ENCODE results near the gene PTCD2. TPM values are rescaled to one million over a fixed set of nuclear protein-coding genes. Genes with fewer than 3 reads are reported as not detected.

PTCD2 gene
- total and polyA plus RNA-seq, 2 of the 8 experiments (the other 6 are each of a cell fraction or from before 2014, with no cell fraction given): 7.3 to 15.4 TPM

- TF ChIP-seq SIN3A (conservative IDR thresholded peaks at IDR 0.05 in 1 of 2, IDR thresholded peaks at IDR 0.05 in 1 of 2; ENCODE audit: low read depth in 1 of 2, low read length in 2 of 2) (no peak), EZH2 (IDR thresholded peaks at IDR 0.05; ENCODE audit: low read depth, low read length, severe bottlenecking) (no peak), SRF (IDR thresholded peaks at IDR 0.05; ENCODE audit: low read depth, low read length) (no peak), KDM5A (IDR thresholded peaks at IDR 0.05; ENCODE audit: low read length) (no peak), PHF8 (conservative IDR thresholded peaks at IDR 0.05; ENCODE audit: low read depth, low read length) (no peak), GTF2F1 (IDR thresholded peaks at IDR 0.05; ENCODE audit: borderline replicate concordance, low read depth, low read length) (no peak), CTBP2 (IDR thresholded peaks at IDR 0.05; ENCODE audit: borderline replicate concordance, insufficient read depth, insufficient read length, low read length) (no peak), YY1 (IDR thresholded peaks at IDR 0.05; ENCODE audit: low read depth, low read length) (no peak), RAD21 (IDR thresholded peaks at IDR 0.05 in 1 of 2, conservative IDR thresholded peaks at IDR 0.05 in 1 of 2; ENCODE audit: low read depth in 2 of 2, low read length in 2 of 2) (no peak)
- TF ChIP-seq, protein P1, sequence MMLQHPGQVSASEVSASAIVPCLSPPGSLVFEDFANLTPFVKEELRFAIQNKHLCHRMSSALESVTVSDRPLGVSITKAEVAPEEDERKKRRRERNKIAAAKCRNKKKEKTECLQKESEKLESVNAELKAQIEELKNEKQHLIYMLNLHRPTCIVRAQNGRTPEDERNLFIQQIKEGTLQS (IDR thresholded peaks at IDR 0.05; ENCODE audit: insufficient read depth, low read depth, low read length): no peak
Observed at GRCh38 chr5:72305194-72306142, 14.7 kb upstream of the PTCD2 start (continued).

Data from H1 (cell line).